ENCODE data around the gene MAGI1. TPM values are rescaled to one million over a fixed set of nuclear protein-coding genes. Genes with fewer than 3 reads are reported as not detected.

The MAGI1 gene
- polyA plus RNA-seq, 1 experiment: 14.2 TPM

DNA sequence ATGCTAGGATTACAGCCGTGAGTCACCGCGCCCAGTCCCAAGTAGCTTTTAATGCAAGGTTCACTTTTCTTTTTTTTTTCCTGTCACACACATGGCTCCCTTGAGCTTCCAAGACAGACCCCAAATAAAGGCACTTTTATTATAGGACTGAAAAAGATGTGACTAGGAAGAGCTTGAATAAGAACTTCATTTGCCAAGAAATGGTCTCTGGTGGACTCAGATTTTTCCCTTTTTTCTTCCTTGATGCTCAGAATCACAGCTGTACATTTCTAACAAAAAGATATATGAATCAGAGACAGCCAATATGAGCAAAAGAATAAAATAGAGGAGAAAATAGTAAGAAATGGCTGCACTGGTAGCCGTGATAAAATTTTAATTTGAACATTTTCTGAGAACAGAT, 337.2 kb downstream of the MAGI1 start:
- POLR2A ChIA-PET: no interaction called here

DNA sequence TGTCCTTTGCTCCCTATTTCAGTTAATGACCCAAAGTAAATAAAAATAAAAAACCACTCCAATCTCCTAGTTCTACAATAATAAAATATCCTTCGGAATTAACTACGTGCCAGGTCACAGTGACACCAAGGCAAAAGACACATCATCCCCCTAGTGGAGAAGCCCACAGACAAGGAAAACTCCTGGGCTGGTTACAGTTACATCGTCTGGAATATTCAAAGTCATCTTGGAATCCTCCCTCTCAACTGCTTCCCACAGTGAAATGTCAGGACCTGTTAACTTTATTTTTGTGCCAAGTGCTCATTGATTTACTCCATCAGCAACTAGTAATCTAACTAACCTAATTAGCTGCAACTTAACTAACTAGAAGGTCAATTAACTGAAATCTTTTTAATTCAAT, 349.3 kb downstream of the MAGI1 start:
- no peak for DNase-seq (ENCODE audit: low read depth, low spot score)
- ChIA-PET CTCF (no interaction called here), POLR2A (no interaction called here)
- no peak overlapping the region for H3K4me3 ChIP-seq (ENCODE audit: low read depth, low read length)
- TF ChIP-seq, protein P1, sequence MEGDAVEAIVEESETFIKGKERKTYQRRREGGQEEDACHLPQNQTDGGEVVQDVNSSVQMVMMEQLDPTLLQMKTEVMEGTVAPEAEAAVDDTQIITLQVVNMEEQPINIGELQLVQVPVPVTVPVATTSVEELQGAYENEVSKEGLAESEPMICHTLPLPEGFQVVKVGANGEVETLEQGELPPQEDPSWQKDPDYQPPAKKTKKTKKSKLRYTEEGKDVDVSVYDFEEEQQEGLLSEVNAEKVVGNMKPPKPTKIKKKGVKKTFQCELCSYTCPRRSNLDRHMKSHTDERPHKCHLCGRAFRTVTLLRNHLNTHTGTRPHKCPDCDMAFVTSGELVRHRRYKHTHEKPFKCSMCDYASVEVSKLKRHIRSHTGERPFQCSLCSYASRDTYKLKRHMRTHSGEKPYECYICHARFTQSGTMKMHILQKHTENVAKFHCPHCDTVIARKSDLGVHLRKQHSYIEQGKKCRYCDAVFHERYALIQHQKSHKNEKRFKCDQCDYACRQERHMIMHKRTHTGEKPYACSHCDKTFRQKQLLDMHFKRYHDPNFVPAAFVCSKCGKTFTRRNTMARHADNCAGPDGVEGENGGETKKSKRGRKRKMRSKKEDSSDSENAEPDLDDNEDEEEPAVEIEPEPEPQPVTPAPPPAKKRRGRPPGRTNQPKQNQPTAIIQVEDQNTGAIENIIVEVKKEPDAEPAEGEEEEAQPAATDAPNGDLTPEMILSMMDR (IDR thresholded peaks at IDR 0.05; ENCODE audit: low read depth, low read length): no peak
- no peaks in the 10 kb centered on the region for H3K9me3 ChIP-seq (ENCODE audit: control insufficient read depth, insufficient read depth, low read length)
- H3K27me3 ChIP-seq (ENCODE audit: control insufficient read depth, insufficient read depth, low read length): no peaks in the 10 kb centered on the region
- H3K27ac ChIP-seq (ENCODE audit: low read depth, low read length): no peak overlapping the region

More for the DNA sequence above, 337.2 kb downstream of the MAGI1 start:
- no peaks in the 10 kb centered on the region for H3K27me3 ChIP-seq (ENCODE audit: control insufficient read depth, insufficient read depth, low read length)
- no peak overlapping the region for H3K27ac ChIP-seq (ENCODE audit: low read depth, low read length)
- DNase-seq (ENCODE audit: low read depth, low spot score): no peak
- TF ChIP-seq, protein P1 (IDR thresholded peaks at IDR 0.05; ENCODE audit: low read depth, low read length): no peak
- H3K4me3 ChIP-seq (ENCODE audit: low read depth, low read length): no peak overlapping the region
- CTCF ChIA-PET: interaction anchor here (1.5 kb wide), 2 partner anchors 11 to 30 kb away, joined by 3 to 6 read pairs; no protein-coding TSS in a partner anchor
- no peaks in the 10 kb centered on the region for H3K9me3 ChIP-seq (ENCODE audit: control insufficient read depth, insufficient read depth, low read length)

DNA sequence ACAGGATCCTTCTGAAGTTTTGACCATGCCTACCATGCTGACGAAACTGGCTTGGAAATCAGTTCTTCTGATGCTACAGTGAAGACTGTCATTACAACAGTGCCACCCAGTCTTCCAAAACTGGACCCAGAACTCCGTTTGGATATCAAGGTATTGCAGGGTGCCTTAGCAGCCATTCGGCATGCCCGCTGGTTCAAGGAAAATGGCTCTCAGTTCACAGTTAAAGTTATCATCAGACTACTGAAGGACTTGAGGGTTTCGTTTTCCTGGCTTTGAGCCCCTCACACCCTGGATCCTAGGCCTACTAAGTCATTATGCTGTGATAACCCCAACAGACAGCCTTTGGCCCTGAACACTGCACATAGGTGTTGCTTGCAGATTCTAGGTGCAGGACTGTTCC, 351.0 kb downstream of the MAGI1 start:
- DNase-seq (ENCODE audit: low read depth, low spot score): no peak
- TF ChIP-seq, protein P1 (IDR thresholded peaks at IDR 0.05; ENCODE audit: low read depth, low read length): no peak
- no peak overlapping the region for H3K4me3 ChIP-seq (ENCODE audit: low read depth, low read length)
- ChIA-PET POLR2A (no interaction called here), CTCF (no interaction called here)
- no peaks in the 10 kb centered on the region for H3K9me3 ChIP-seq (ENCODE audit: control insufficient read depth, insufficient read depth, low read length)
- H3K27ac ChIP-seq (ENCODE audit: low read depth, low read length): no peak overlapping the region
- H3K27me3 ChIP-seq (ENCODE audit: control insufficient read depth, insufficient read depth, low read length): no peaks in the 10 kb centered on the region

DNA sequence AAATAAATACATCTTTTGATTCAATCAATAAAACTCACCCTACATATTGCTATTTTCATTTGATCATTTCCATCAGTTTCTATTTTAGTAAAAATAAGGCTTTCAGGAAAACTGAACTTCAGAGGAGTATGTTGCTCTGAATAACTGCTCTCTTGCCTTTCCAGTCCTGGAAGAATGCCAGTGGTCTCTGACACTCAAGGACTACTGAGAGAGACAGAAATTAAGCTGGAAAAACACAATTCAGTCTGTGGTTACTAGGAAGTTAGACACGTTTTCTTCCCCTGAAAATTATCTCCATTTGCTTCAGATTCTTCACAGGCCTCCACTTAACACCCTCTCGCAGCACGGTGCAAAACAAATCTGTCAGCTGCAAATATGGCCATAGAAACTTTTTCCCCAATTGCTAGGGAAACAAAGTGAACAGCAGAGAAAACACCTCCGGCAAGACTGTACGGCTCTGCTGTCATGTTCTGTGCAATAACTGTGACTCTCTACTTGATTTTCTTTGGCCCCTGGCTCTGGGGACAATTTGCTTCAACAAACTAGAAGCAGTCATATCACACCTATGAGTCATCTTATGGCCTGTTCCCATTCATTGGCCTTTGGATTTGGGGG, 353.0 kb downstream of the MAGI1 start:
- Histone ChIP-seq H3K27ac (ENCODE audit: low read depth, low read length) (no peak overlapping the region), H3K27me3 (ENCODE audit: control insufficient read depth, insufficient read depth, low read length) (no peaks in the 10 kb centered on the region), H3K9me3 (ENCODE audit: control insufficient read depth, insufficient read depth, low read length) (no peaks in the 10 kb centered on the region), H3K4me3 (ENCODE audit: low read depth, low read length) (no peak overlapping the region)
- TF ChIP-seq, protein P1 (IDR thresholded peaks at IDR 0.05; ENCODE audit: low read depth, low read length): no peak
- ChIA-PET POLR2A (no interaction called here), CTCF (no interaction called here)
- DNase-seq (ENCODE audit: low read depth, low spot score): no peak

DNA sequence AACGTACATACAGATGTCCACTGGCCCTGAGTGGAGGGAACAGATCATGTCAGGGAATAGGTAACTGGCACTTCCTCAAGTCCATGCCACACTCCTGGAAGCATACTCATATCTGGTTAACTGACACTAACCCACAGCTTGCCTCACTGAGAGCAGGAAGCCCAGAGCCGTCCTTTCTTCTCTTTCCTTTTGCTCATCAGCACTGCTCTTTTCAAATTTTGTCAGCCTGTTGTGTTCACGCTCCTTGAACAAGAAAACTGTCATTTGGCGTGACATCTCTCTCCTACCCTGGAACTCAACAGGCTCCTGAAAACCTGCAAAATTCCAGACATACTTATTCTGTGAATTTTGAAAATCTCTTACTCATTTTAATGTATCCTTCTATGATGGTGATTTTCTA, 360.2 kb downstream of the MAGI1 start:
- H3K4me3 ChIP-seq (ENCODE audit: low read depth, low read length): no peak overlapping the region
- ChIA-PET CTCF (interaction anchor here (1.0 to 1.3 kb wide), 2 partner anchors 73 to 239 kb away, joined by 4 to 9 read pairs; no protein-coding TSS in a partner anchor), POLR2A (no interaction called here)
- TF ChIP-seq, protein P1 (IDR thresholded peaks at IDR 0.05; ENCODE audit: low read depth, low read length): no peak
- no peaks in the 10 kb centered on the region for H3K27me3 ChIP-seq (ENCODE audit: control insufficient read depth, insufficient read depth, low read length)
- no peak overlapping the region for H3K27ac ChIP-seq (ENCODE audit: low read depth, low read length)
- no peak for DNase-seq (ENCODE audit: low read depth, low spot score)
- no peaks in the 10 kb centered on the region for H3K9me3 ChIP-seq (ENCODE audit: control insufficient read depth, insufficient read depth, low read length)
